Heart left ventricle (tissue), 13 donors: ENCODE results near the gene CTLA4.

Source experiments
- POLR2A ChIP-seq, 2 donors: fragments of 450-650 bp; IDR thresholded peaks; one replicate each; pipeline ENCODE4 v1.6.1; 2017; ENCODE audit warnings: antibody characterized with exemption in 2 of 2, mild to moderate bottlenecking in 2 of 2, moderate library complexity in 2 of 2
- TF ChIP-seq, protein P1 (sequence below), 12 donors: fragments of 200-600 bp; sonication (generic) in 4 of 12; IDR thresholded peaks; one replicate each; pipeline versions ENCODE4 v1.5.0 to v1.8.0; 2018 to 2022; ENCODE audit warnings: antibody characterized with exemption in 12 of 12, mild to moderate bottlenecking in 5 of 12
- donor health status: ischemic (EF 13 %, LVEDD 7.1; RV severe dilation, severe dysfunction).
- donor health status: DM: no; HTN: yes; CAD: no.
- donor health status: DM: no; HTN: no; CAD: no.
- donor health status: ischemic (EF 25% LVEDD 6.9; RV normal size, moderate dysfunction).
- donor health status: ischemic (EF 25% LVEDD 5.7; RV mildly dilated, moderate dysfunction).
- donor health status: ischemic (EF 35%, LVEDD 5.7; RV mildly dilated, moderate dysfunction).
- donor health status: nonischemic (EF 11% LVEDD 7.7; RV severe dilation, severe dysfunction).
- donor health status: DM: yes; HTN: yes; CAD: no.
- donor health status: PGD.
- donor health status: ischemic (EF 29% LVEDD 5.4; RV normal size, mild dysfunction).
- donor health status: nonischemic (EF 23%, LVEDD 6.1; RV moderate dilation, normal function).

DNA sequence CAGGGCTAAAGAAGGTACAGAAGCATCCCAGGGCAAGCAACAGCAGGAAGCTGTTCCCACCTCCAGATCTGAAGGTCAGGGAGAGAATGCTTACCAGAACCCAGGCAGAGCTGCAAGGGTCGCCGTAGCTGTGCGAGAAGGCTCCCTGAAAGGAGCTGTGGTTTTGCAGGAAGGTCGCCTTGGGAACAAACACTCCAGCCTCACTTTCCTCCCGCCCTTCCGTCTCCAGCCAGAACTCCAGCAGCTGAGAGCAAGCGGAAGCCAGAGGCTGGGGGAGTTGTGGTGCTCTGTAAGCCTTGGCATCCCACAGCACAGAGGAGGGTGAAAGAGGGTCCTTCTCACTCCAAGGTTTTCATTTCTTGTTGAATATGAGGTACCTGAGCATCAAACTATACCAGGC, 50.7 kb downstream of the CTLA4 start:
- TF ChIP-seq, protein P1, sequence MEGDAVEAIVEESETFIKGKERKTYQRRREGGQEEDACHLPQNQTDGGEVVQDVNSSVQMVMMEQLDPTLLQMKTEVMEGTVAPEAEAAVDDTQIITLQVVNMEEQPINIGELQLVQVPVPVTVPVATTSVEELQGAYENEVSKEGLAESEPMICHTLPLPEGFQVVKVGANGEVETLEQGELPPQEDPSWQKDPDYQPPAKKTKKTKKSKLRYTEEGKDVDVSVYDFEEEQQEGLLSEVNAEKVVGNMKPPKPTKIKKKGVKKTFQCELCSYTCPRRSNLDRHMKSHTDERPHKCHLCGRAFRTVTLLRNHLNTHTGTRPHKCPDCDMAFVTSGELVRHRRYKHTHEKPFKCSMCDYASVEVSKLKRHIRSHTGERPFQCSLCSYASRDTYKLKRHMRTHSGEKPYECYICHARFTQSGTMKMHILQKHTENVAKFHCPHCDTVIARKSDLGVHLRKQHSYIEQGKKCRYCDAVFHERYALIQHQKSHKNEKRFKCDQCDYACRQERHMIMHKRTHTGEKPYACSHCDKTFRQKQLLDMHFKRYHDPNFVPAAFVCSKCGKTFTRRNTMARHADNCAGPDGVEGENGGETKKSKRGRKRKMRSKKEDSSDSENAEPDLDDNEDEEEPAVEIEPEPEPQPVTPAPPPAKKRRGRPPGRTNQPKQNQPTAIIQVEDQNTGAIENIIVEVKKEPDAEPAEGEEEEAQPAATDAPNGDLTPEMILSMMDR (IDR thresholded peaks at IDR 0.05), result no peak
- no peak for TF ChIP-seq POLR2A (IDR thresholded peaks at IDR 0.05)
